Measurements from ENCODE around the gene DDX47. TPM values are rescaled to one million over a fixed set of nuclear protein-coding genes. Genes with fewer than 3 reads are reported as not detected.

The DDX47 gene
- total and polyA plus RNA-seq, 10 of the 15 experiments (the other 5 are each of a cell fraction or from before 2014, with no cell fraction given), result 84.8 to 266 (median 120) TPM

GRCh38 chr12:12813120-12814101 is at the start of gene DDX47 (continued):
- TF ChIP-seq E4F1 (IDR thresholded peaks at IDR 0.05; ENCODE audit: borderline replicate concordance, partially characterized antibody) (peak; percentile 49), CTCF (IDR thresholded peaks at IDR 0.05 in 2 of 3, conservative IDR thresholded peaks at IDR 0.05 in 1 of 3; ENCODE audit: control insufficient read depth in 2 of 3, extremely low read depth in 1 of 3, insufficient read depth in 1 of 3, low read depth in 3 of 3, low read length in 3 of 3) (peak; percentile 96 to 98 (median 98)), USF1 (IDR thresholded peaks at IDR 0.05; ENCODE audit: borderline replicate concordance, extremely low read length, insufficient read depth, low read depth, low read length) (no peak), BACH1 (IDR thresholded peaks at IDR 0.05; ENCODE audit: borderline replicate concordance) (peak; percentile 32; the same call in 1 of the 2 replicates), SIN3A (IDR thresholded peaks at IDR 0.05; ENCODE audit: low read depth, low read length) (peak; percentile 97), PAX5 (IDR thresholded peaks at IDR 0.05; ENCODE audit: borderline replicate concordance, low read depth, low read length) (no peak), E2F4 (IDR thresholded peaks at IDR 0.05; ENCODE audit: low read depth, low read length) (0 out of 2 replicates have a peak, but pooled peaks have one; percentile 28), NBN (IDR thresholded peaks at IDR 0.05) (peak; percentile 64), REST (IDR thresholded peaks at IDR 0.05; ENCODE audit: low read depth, low read length) (no peak), RUNX3 (IDR thresholded peaks at IDR 0.05; ENCODE audit: low read length) (peak; percentile 76), CHD4 (IDR thresholded peaks at IDR 0.05) (no peak), BCL11A (IDR thresholded peaks at IDR 0.05; ENCODE audit: low read depth, low read length) (no peak), IKZF1 (conservative IDR thresholded peaks at IDR 0.05) (peak; percentile 93), TBL1XR1 (IDR thresholded peaks at IDR 0.05; ENCODE audit: low read depth, low read length) (0 out of 2 replicates have a peak, but pooled peaks have one; percentile 61), RFX5 (IDR thresholded peaks at IDR 0.05; ENCODE audit: low read depth, low read length) (no peak), TARDBP (IDR thresholded peaks at IDR 0.05; ENCODE audit: borderline replicate concordance) (peak; percentile 86), TCF3 (IDR thresholded peaks at IDR 0.05; ENCODE audit: borderline replicate concordance, insufficient read depth, low read depth, low read length) (0 out of 2 replicates have a peak, but pooled peaks have one; percentile 31), NR2F1 (conservative IDR thresholded peaks at IDR 0.05) (peak; percentile 58)

Measured in GM12878 (cell line).